Stimulated activated CD8-positive, alpha-beta memory T cell treated with anti-CD3 and anti-CD28 coated beads, Interleukin-2, amount 100 ng/mL, for 48 hours (primary cell): ENCODE results near the gene CAMK2D.

Experiments
- DNase-seq, 2 donors: peaks; one replicate each; pipeline ENCODE4 v3.0.0-alpha.2; 2020; ENCODE audit warnings: low read depth in 2 of 2

The CAMK2D gene

GRCh38 chr4:113637823-113638561 is 123.5 kb downstream of the CAMK2D start:
- no peak for DNase-seq

GRCh38 chr4:113637363-113637762 is 124.2 kb downstream of the CAMK2D start:
- DNase-seq: no peak

- DNase-seq: no peak
Measured at GRCh38 chr4:113636877-113637276, 124.7 kb downstream of the CAMK2D start.

- no peak for DNase-seq
Measured at GRCh38 chr4:113636438-113636818, 125.1 kb downstream of the CAMK2D start.

GRCh38 chr4:113635739-113636437 is 125.7 kb downstream of the CAMK2D start:
- DNase-seq: no peak

GRCh38 chr4:113634081-113634969 is 127.2 kb downstream of the CAMK2D start:
- no peak for DNase-seq

GRCh38 chr4:113633467-113633866 is 128.1 kb downstream of the CAMK2D start:
- no peak for DNase-seq

GRCh38 chr4:113628711-113629110 is 132.8 kb downstream of the CAMK2D start:
- no peak for DNase-seq

GRCh38 chr4:113627321-113627720 is 134.2 kb downstream of the CAMK2D start:
- DNase-seq: no peak

- DNase-seq: no peak
Measured at GRCh38 chr4:113625902-113626301, 135.6 kb downstream of the CAMK2D start.

- DNase-seq: no peak
Measured at GRCh38 chr4:113623274-113623894, 138.2 kb downstream of the CAMK2D start.

GRCh38 chr4:113621633-113622032 is 139.9 kb downstream of the CAMK2D start:
- no peak for DNase-seq

- no peak for DNase-seq
Measured at GRCh38 chr4:113620032-113620431, 141.5 kb downstream of the CAMK2D start.

- no peak for DNase-seq
Measured at GRCh38 chr4:113619526-113619925, 142.0 kb downstream of the CAMK2D start.

GRCh38 chr4:113618205-113618604 is 143.3 kb downstream of the CAMK2D start:
- no peak for DNase-seq

- no peak for DNase-seq
Measured at GRCh38 chr4:113617195-113617594, 144.3 kb downstream of the CAMK2D start.

- DNase-seq: no peak
Measured at GRCh38 chr4:113616443-113616842, 145.1 kb downstream of the CAMK2D start.

GRCh38 chr4:113614414-113614813 is 147.1 kb downstream of the CAMK2D start:
- DNase-seq: no peak

- no peak for DNase-seq
Measured at GRCh38 chr4:113613503-113613902, 148.0 kb downstream of the CAMK2D start.

- DNase-seq: no peak
Measured at GRCh38 chr4:113610537-113610936, 151.0 kb downstream of the CAMK2D start.

- no peak for DNase-seq
Measured at GRCh38 chr4:113607998-113608397, 153.5 kb downstream of the CAMK2D start.

- DNase-seq: no peak
Measured at GRCh38 chr4:113607147-113607720, 154.3 kb downstream of the CAMK2D start.
